ENCODE data around the gene ABAT.
A peak's percentile ranks its signal among the peaks of the same experiment; 100 is the strongest.
"Not testable (repeated sequence)": the region's sequence is repeated elsewhere in the genome, so short reads cannot be mapped to it uniquely, and the experiment has no call there.

Gene ABAT

DNA sequence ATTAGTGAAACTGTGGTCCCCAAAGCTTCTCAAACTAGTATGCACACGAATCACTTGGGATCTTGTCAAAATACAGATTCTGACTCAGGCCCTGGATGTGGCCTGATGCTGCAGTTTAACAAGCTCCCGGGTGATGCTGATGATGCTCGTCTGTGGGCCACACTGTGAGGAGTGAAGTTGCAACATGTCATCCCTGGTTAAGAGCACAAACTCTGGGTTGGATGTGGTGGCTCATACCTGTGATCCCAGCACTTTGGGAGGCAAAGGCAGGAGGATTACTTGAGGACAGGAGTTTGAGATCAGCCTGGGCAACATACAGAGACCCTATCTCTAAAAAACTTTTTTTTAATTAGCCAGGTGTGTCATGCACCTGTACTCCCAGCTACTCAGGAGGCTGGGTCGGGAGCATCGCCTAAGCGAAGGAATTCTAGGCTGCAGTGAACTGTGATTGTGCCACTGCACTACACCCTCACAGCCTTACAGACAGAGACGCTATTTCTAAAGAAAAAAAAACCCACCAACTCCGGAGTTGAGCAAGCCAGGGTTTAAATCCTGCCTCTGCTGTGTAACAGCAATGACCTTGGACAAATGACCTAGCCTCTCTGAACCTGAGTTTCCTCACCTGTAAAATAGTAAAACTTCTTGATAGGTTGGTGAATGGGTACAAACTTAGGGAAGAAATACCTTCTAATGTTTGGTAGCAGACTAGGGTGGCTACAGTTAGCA is 24.4 kb upstream of the ABAT start:
- TF ChIP-seq, protein P1, sequence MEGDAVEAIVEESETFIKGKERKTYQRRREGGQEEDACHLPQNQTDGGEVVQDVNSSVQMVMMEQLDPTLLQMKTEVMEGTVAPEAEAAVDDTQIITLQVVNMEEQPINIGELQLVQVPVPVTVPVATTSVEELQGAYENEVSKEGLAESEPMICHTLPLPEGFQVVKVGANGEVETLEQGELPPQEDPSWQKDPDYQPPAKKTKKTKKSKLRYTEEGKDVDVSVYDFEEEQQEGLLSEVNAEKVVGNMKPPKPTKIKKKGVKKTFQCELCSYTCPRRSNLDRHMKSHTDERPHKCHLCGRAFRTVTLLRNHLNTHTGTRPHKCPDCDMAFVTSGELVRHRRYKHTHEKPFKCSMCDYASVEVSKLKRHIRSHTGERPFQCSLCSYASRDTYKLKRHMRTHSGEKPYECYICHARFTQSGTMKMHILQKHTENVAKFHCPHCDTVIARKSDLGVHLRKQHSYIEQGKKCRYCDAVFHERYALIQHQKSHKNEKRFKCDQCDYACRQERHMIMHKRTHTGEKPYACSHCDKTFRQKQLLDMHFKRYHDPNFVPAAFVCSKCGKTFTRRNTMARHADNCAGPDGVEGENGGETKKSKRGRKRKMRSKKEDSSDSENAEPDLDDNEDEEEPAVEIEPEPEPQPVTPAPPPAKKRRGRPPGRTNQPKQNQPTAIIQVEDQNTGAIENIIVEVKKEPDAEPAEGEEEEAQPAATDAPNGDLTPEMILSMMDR (IDR thresholded peaks at IDR 0.05; ENCODE audit: low read depth, low read length): no peak
- no peak for DNase-seq (ENCODE audit: extremely low read depth, low read depth)

DNA sequence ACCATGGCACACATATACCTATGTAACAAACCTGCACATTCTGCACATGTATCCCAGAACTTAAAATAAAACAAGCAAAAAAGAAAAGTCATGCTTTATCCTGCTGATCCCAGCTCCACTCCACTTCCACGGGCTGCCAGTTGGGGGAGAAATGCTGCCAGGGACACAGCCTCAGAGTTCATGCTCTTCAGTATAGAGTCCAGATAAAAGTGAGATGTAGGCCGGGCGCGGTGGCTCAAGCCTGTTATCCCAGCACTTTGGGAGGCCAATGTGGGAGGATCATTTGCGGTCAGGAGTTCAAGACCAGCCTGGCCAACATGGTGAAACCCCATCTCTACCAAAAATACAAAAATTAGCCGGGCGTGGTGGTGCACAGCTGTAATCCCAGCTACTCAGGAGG is 22.5 kb upstream of the ABAT start:
- not testable (repeated sequence) for DNase-seq (ENCODE audit: extremely low read depth, low read depth)
- TF ChIP-seq, protein P1 (IDR thresholded peaks at IDR 0.05; ENCODE audit: low read depth, low read length): peak; percentile 43

DNA sequence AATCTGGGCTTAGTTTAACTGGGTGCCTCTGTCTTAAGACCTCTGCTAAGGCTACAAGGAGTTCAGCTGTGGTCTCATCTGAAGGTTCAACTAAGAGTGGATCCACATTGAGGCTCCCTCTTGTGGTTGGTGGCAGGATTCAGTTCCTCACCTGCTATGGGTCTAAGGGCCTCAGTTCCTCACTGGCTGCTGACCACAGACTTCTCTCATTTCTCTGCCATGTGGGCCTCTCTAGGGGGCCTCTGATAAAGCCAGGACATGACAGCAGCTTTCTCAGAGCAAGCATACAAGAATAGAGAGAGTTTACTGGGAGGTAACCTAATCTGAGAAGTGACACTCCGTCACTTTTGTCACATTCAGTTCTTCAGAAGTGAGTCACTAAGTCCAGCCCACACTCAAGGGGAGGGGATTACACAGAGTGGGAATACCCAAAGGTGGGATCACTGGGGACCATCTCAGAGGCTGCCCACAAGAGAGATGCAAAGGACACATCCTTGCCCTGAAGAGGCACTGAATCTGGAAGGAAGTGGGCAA is 19.2 kb upstream of the ABAT start:
- TF ChIP-seq, protein P1 (IDR thresholded peaks at IDR 0.05; ENCODE audit: low read depth, low read length): peak; percentile 22
- DNase-seq (ENCODE audit: extremely low read depth, low read depth): no peak

DNA sequence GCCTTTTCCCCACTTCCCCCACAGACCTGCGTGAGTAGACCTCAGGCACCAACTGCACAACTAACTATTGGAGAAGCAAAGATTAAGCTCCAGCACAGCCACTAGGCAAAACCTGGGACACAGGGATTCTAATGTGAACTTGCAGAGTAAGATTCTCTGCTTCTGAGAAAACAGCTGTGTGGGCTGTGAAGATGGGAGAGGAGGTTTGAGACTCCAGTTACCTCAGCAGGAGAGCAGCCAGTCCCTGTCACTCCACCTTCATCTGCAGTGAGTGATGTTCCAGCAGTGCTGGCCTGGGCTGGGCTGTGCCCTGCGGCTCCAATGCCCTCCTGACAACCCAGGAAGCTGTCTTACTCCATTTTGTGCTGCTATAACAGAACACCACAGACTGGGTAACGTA is 18.0 kb upstream of the ABAT start:
- TF ChIP-seq, protein P1 (IDR thresholded peaks at IDR 0.05; ENCODE audit: low read depth, low read length): no peak
- no peak for DNase-seq (ENCODE audit: extremely low read depth, low read depth)

DNA sequence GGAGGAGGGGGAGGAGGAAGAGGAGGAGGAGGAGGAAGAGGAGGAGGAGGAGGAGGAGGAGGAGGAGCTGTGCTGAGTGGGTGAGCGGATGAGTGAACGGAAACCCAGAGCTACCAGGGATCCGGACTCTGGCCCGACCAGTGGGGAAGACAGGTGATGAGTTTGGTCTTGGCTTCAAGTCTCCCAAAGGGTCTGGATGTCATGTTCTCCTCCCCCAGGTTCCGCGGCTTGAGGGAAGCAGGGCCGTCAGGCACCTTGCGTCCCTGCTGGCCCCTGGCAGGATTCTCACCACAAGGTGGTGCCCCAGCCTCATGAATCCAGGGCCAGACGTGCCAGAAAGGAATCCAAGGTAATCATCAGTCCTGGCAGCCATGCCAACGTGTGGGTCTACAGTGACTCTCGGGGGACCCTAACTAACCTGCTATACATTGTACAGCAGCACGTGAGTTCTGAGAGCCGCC is 13.5 kb upstream of the ABAT start:
- TF ChIP-seq, protein P1 (IDR thresholded peaks at IDR 0.05; ENCODE audit: low read depth, low read length): peak; percentile 66
- no peak for DNase-seq (ENCODE audit: extremely low read depth, low read depth)

DNA sequence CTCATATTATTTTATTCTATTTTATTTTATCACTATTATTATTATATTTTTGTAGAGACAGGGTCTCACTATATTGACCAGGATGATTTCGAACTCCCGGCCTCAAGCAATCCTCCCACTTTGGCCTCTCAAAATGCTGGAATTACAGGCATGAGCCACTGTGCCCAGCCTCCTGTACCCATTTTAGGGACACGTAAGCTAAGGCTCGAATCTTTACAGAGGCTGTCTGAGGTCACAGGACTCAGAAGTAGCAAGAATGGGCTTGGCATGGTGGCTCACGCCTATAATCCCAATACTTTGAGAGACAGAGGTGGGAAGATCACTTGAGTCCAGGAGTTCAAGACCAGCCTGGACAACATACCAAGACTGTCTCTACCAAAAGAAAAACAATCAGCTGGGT is 12.7 kb upstream of the ABAT start:
- DNase-seq (ENCODE audit: extremely low read depth, low read depth): no peak
- TF ChIP-seq, protein P1 (IDR thresholded peaks at IDR 0.05; ENCODE audit: low read depth, low read length): no peak
